HG02571 (cell line): ENCODE measurements around the gene HPX.

ENCODE experiments used
- ATAC-seq: cut with Tn5 transposase; IDR thresholded peaks from one replicate; pipeline ENCODE4 v1.9.1; 2021; ENCODE audit warnings: mild to moderate bottlenecking, moderate library complexity; ENCODE audit not compliant: unreplicated experiment

Gene HPX, protein sequence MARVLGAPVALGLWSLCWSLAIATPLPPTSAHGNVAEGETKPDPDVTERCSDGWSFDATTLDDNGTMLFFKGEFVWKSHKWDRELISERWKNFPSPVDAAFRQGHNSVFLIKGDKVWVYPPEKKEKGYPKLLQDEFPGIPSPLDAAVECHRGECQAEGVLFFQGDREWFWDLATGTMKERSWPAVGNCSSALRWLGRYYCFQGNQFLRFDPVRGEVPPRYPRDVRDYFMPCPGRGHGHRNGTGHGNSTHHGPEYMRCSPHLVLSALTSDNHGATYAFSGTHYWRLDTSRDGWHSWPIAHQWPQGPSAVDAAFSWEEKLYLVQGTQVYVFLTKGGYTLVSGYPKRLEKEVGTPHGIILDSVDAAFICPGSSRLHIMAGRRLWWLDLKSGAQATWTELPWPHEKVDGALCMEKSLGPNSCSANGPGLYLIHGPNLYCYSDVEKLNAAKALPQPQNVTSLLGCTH

DNA sequence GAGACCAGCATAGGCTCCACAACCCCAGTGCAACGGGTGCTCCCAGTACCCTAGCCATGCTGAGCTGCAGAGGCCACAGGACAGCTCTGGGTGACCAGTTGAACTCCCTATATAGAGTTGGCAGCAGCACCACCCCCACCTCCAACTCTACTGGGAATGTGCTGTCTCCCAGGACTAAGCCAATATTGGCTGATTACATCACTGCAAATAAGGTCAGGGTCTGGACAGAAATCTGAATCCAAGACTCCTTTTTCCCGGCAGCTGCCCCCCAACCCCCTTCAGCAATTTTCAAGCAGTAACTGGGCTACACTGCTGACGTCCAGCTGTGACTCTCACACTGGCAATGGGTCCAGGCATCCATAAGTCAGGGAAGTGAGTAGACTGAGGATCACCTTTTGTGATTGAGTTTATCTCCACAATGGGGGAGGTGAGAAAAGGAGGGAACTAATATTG is at the start of gene HPX:
Gene HPX, minus strand, starts transcription at position 82 of the 453 bp plus-strand sequence. Its CDS starts 24 bp downstream, at position 58.
- ATAC-seq, result no peak

GRCh38 chr11:6489306-6489705 is 48.5 kb upstream of the HPX start:
- no peak for ATAC-seq

GRCh38 chr11:6488821-6489220 is 48.0 kb upstream of the HPX start:
- ATAC-seq, result no peak

DNA sequence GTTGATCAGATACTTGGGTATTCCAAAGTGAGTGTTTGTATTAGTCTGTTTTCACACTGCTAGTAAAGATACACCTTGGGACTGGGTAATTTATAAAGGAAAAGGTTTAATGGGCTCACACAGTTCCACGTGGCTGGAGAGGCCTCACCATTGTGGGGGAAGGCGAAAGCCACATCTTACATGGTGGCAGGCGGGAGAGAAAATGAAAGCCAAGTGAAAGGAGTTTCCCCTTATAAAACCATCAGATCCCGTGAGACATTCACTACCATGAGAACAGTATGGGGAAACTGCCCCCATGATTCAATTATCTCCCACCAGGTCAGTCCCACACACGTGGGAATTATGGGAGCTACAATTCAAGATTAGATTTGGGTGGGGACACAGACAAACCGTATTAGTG is 47.6 kb upstream of the HPX start:
- no peak for ATAC-seq

DNA sequence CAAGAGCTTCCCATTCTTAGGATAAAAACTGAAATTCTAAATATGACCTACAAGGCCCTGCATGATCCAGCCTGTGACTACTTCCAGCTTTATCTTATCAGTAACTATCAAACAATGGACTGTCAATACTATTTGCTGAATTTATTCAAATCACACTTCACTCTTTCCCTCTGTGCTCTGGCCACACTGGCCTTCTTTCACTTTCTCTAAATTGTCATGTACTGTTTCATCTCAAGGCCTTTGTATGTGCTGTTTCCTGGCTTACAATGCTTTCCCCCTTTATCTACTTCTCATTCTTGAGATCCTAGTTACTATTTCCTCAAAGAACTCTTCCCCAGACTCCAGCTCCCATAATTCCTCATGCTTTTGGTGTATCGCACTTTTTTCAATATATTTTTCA is 46.2 kb upstream of the HPX start:
- no peak for ATAC-seq

GRCh38 chr11:6486256-6486655 is 45.5 kb upstream of the HPX start:
- no peak for ATAC-seq

GRCh38 chr11:6485661-6486060 is 44.9 kb upstream of the HPX start:
- ATAC-seq, result no peak

GRCh38 chr11:6483015-6483414 is 42.2 kb upstream of the HPX start:
- ATAC-seq, result no peak

- ATAC-seq, result no peak
Measured at GRCh38 chr11:6482441-6482840, 41.7 kb upstream of the HPX start.

- no peak for ATAC-seq
Measured at GRCh38 chr11:6481924-6482275, 41.1 kb upstream of the HPX start.

DNA sequence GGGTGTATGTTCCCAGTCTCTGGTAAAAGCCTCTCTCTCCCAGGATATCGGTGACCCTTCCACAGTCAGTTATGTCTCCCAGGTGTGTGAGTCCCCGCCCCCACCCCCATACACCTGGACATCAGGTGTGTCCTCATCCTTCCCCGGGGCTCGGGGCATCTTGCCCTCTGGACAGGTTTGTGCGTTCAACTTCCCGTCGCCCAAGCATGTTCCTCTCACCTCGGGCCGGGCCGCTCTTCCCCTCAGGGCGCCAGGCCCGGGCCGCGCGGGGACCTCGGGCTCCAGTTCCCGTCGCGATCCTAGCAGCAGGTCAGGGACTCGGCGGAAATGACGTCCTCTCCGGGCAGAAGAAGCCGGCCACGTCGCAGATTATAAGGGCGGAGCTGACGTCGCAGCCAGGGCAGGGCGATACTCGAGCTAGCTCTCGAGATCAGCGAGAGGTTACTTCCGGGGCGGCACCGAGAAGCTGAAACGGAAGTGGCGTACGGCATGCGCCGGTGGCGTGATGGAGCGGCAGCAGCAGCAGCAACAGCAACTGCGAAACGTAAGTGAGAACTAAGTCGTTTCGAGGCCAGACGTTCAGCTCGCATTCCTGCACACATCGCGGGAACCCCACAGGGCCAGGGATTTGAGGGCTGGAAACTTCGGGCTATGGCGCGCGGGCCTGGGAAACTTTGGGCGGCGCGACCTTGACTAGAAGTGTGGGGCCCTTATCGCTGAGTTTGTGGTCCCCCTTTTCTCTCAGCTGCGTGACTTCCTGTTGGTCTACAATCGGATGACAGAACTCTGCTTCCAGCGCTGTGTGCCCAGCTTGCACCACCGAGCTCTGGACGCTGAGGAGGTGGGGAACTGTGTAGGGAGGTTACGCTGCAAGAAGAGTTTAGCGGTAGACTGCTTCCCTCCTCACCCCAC is 40.5 kb upstream of the HPX start, which contains the start of the genes ARFIP2 and TIMM10B:
Gene ARFIP2, minus strand, starts transcription at position 320 of the 912 bp plus-strand sequence. CDS start 910 bp downstream, outside the sequence.
Gene TIMM10B, plus strand, starts transcription at position 490 of the 912 bp plus-strand sequence. Its CDS starts 16 bp downstream, at position 506.
- peak; percentile 98 for ATAC-seq

- no peak for ATAC-seq
Measured at GRCh38 chr11:6480299-6480914, 39.6 kb upstream of the HPX start.

- ATAC-seq, result no peak
Measured at GRCh38 chr11:6476571-6476970, 35.8 kb upstream of the HPX start.

DNA sequence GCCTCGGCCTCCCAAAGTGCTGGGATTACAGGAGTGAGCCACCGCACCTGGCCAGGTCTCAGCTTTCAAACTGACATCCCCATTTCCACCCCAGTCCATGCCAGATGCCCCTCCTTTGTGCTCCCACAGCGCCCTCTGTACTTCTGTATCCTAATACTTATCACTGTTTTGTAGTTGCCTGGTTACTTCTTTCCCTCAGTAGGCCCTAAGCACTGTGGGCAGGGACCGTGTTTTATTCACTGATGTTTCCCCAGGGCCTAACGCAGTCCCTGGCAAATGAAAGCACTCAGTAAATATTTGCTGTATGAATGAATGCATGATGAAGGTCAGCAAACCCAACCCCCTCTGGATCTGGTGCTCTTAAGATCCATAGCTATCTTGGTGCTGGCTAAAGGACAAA is 35.1 kb upstream of the HPX start:
- ATAC-seq, result no peak

- no peak for ATAC-seq
Measured at GRCh38 chr11:6474806-6475500, 34.2 kb upstream of the HPX start.

DNA sequence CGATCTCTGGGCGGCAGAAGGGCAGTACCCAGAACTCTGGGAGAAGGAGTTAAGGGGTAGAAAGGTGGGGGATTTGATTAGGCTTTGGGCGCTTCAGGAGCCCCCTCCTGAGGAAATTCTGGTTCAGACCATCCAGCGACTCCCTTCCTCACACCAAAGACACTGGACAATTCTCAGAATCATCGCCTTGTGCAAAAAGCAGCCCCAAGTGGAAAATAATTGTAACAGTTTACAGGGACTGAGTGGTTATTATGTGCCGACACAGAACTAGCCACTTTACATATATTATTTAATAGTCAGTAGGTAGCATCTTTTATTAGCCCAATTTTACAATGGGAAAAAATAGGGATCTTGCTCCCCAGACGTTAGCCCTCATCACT is 33.6 kb upstream of the HPX start:
- no peak for ATAC-seq

DNA sequence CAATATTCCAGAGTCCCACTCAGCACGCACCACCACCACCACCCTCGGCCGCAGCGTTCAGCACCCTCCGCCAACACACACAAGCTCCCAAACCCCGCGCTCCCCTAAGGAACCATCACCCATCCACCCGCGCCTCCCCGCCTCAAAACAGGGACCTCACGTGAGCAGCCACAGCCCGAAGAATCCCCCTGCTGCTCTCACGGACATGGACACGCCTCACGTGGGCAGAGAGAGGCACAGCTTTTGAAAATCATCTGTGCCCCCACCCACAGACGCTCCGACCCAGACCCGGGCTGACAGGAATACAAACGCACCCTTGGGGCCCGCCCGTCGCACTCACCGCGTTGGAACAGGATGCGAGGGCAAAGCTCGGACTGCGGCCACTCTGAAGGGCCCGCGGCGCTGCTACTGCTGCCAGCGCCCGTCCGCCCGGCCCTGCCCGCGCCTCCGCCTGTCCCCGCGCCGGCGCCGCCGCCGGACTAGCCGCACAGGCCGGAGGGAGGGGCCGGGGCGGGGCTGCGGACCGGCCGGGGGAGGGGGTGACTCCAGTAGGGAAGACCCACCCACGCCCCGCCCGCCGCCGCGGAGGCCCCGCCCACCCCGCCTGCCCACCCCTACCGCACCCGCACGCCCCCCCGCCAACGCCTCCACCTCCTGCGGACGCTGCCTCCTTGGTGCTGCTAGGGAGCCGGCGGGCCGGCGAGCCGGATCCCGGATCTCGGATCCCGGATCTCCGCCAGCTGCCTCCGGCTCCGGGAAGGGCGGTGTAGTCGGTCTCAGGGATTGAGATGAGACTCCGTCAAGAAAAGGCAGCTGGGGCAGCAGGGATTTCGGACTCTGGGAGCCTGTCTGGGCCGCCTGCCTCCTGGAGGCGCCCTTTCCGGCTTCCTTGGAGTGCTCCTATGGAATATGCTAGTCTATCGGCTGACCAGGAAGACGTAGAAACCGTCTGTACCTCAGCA is 32.9 kb upstream of the HPX start, which contains the start of gene TRIM3:
Gene TRIM3, minus strand, starts transcription at position 491 of the 962 bp plus-strand sequence. CDS start 8,246 bp downstream, outside the sequence.
- peak; percentile 70 for ATAC-seq

DNA sequence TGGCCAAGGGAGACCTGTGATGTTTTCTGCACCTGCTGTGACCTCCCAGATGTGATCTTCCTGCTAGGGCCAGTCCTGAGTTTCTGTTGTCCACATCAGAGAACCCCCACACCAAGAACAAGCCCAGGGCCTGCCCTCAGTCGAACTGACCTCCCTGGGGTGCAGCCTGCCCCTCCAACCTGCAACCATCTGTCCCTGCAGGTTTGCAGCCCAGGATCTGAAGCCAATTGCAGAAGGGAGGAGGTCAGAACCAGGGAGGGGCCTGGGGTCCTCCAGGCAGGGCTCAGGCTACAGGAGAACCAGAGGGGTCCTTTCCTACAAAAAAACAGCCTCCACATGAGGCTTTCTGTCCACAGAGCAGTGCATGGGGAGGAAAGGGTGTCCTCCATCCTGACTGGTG is 32.1 kb upstream of the HPX start:
- ATAC-seq, result no peak

- ATAC-seq, result no peak
Measured at GRCh38 chr11:6469599-6469998, 28.8 kb upstream of the HPX start.
